GM18507 (cell line): ENCODE results near the gene NOTUM.
"Not testable (repeated sequence)": the region's sequence is repeated elsewhere in the genome, so short reads cannot be mapped to it uniquely, and the experiment has no call there.

ENCODE experiments used
- DNase-seq: peaks from one replicate; pipeline ENCODE4 v3.0.0; 2011; ENCODE audit warnings: low read depth; ENCODE audit not compliant: insufficient read length; ENCODE audit errors: extremely low spot score
- FAIRE-seq: peaks from 2 replicates; lab custom pipeline; 2011; peaks lifted over from hg19 to GRCh38; lab: Jason Lieb, UNC

The NOTUM gene

GRCh38 chr17:81960130-81960958 is 643 bp downstream of the NOTUM start:
- FAIRE-seq (no peak), DNase-seq (no peak)

GRCh38 chr17:81959362-81960129 is 1.4 kb downstream of the NOTUM start:
- peak; percentile 67 for DNase-seq
- FAIRE-seq = no peak

- DNase-seq = no peak
- FAIRE-seq = no peak
Observed at GRCh38 chr17:81958633-81959342, 2.2 kb downstream of the NOTUM start.

- DNase-seq (no peak), FAIRE-seq (no peak)
Observed at GRCh38 chr17:81957691-81958432, 3.1 kb downstream of the NOTUM start.

DNA sequence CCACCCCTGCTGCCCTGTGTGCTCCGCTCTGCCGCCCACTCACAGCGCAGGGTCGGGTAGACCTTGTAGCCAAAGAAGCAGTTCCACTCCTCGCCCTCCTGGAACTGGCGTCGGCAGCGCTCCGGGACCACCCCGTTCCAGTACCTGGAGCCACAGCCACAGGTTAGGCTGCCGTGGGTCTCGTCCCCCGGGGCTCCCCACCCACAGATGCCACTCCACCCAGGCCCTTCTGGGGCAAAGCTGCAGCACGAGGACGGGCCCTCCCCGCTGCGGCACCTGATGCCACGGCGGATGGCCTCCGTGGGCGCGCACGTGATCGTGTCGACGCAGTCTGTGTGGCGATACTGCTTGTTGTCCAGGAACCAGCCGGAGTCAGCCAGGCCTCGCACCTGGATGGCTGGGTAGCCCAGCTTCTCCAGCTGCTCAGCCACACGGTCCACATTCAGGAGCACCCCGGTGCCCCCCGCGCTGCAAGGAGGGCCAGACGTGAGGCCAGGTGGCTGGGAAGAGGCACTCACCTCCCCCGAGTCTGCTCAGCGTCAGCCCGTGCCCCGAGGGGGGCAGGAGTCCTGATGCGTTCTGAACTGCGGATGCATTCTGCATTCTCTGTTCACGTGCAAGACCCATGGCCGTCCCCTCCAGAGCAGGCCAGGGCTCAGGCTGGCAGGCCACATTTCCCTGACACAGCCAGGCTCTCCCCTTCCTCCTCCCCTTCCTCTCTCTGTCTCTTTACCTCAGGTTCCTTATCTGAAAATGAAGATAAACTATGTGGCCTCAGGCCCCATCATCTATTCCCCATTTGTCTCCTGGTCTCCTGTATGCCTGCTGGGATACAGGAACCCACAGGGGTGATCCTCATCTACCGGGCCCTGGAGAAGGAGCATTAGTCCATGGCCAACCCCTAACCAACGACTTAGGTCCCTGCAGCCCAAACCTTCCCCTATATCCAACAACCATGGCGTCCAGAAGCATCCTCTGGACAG is 4.1 kb downstream of the NOTUM start:
- FAIRE-seq (no peak), DNase-seq (no peak)

DNA sequence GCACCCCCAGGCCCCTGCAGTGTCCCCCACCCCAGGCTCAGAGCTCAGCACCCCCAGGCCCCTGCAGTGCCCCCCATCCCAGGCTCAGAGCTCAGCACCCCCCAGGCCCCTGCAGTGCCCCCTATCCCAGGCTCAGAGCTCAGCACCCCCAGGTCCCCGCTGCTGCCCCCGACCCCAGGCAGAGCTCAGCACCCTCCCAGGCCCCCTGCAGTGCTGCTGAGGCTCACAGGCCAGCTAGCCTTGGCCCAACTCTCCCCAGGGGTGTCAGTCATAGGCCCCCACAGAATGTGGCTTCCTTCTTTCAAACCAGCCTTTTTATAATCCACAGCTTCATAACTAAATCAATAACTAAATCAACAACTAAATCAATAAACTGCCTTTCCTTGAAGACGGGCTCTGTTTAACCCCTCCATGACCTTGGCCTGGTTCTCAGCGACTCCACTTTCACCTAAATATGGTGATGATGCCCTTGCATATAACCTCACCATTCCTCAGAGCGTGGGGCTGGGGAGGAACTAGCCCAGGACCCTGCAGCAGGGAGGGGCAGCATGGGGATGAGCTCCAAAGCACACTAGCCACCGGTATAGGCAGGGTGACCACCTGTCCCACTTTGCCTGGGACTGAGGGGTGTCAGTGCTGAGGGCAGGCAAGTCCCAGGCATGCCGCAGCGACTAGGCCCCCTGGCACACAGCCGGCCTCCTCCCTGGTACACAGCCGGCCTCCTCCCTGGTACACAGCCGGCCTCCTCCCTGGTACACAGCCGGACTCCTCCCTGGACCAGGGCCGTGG is 5.0 kb downstream of the NOTUM start:
- no peak for FAIRE-seq
- no peak for DNase-seq

DNA sequence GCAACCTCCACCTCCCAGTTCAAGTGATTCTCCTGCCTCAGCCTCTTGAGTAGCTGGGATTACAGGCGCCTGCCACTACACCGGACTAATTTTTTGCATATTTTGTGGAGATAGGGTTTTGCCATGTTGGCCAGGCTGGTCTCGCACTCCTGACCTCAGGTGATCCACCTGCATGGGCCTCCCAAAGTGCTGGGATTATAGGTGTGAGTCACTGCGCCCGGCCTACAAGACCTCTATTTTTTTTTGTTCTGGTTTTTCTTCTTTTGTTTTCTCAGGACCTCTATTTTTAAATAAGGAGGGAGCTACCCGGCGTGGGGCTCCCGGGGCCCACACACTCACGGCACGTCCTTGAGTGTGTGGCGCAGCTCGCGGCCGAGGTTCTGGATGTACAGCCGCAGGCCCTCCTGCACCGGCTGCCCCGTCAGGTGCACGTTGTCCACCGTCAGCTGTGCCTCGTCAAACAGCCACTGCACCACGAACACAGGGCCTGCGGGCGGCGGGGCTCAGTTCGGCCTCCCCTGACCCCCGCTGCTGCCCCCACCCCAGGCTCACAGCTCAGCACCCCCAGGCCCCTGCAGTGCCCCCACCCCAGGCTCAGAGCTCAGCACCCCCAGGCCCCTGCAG is 5.8 kb downstream of the NOTUM start:
- FAIRE-seq (no peak), DNase-seq (no peak)

- FAIRE-seq = no peak
- no peak for DNase-seq
Observed at GRCh38 chr17:81954131-81955057, 6.6 kb downstream of the NOTUM start.

DNA sequence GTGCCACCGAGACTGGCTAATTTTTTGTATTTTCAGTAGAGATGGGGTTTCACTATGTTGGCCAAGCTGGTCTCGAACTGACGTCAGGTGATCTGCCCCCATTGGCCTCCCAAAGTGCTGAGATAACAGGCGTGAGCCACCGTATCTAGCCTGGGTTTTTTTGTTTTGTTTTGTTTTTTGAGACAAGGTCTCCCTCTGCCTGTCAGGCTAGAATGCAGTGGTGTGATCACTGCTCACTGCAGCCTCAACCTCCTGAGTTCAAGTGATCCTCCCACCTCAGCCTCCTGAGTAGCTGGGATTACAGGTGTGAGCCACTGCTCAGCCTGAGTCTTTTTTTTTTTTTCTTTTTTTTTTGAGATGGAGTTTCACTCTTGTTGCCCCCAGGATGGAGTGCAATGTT is 7.5 kb downstream of the NOTUM start:
- DNase-seq, FAIRE-seq: not testable (repeated sequence)

DNA sequence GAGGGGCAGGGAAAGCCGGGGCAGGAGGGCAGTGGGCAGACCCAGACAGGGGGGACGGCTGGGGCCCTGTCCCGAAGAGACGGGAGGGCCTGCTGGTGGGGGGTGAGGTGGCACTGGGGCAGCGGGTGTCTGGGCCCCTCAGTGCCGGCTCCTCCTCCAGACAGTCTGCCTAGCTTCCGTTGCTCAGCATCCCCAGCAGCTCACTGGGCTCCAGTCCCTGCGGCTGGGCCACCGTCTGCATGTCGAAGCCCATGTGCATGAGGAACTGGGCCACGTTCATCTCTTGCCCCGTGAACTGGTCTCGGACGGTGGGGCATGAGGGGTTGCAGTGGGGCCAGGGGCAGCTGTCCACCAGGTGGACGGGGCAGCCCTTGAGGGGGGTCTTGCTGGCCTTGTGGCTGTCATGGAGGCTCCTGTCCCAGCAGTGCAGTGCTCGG is 8.2 kb downstream of the NOTUM start:
- DNase-seq (no peak), FAIRE-seq (no peak)

- FAIRE-seq (no peak), DNase-seq (no peak)
Observed at GRCh38 chr17:81951785-81952684, 9.0 kb downstream of the NOTUM start.

DNA sequence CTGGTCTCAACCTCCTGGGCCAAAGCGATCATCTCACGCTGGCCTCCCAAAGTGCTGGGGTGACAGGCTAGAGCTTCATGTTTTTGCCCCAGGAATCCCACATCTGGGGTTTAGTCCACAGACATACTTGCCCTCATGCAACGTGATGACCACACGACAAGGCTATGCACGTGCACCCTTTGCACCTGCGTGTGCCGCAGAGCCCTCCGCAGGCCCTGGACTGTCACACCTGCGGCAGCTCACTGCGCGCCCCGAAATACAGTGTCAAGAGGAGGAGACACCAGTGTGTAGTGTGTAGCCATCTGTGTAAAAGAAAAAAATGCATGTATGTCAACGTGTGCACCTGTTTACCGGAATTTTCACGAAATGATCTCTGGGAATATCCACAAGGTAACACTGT is 10.5 kb downstream of the NOTUM start:
- FAIRE-seq (no peak), DNase-seq (no peak)

GRCh38 chr17:81948635-81949378 is 12.2 kb downstream of the NOTUM start:
- FAIRE-seq = no peak
- no peak for DNase-seq

DNA sequence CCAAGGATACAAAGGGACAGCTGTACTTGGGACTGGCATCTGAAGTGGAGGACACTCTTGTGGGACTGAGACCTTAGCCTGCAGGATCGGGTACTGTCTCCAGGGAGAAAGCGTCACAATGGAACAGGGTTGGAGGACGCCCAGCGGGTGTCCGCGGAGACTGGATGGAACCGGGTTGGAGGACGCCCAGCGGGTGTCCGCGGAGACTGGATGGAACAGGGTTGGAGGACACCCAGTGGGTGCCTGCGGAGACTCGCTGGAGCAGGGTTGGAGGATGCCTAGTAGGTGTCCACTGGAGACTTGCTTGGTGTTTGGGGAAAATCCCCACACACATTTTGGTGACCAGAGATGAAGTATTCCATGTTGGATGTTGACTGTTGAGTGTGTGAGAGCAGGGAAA is 13.8 kb downstream of the NOTUM start, which contains the start of gene MYADML2:
Gene MYADML2 (minus strand): TSS at position 45 of the 400 bp plus-strand sequence. CDS start 5,492 bp downstream, outside the sequence.
- no peak for FAIRE-seq
- DNase-seq = no peak
